HFF-Myc (cell line): ENCODE measurements around the gene POMGNT1.

Experiments used
- DNase-seq: peaks from one replicate; pipeline ENCODE4 v3.0.0-alpha.2; 2011; ENCODE audit warnings: low read depth; ENCODE audit errors: extremely low read depth
- H3K4me3 ChIP-seq: replicated peaks from 2 replicates; pipeline ENCODE4 v1.5.1; 2011; ENCODE audit warnings: low read depth, mild to moderate bottlenecking, control low read depth, low read length
- TF ChIP-seq, protein P1 (sequence below): IDR thresholded peaks from 2 replicates; pipeline ENCODE4 v1.5.1; 2012; ENCODE audit warnings: mild to moderate bottlenecking, low read depth, low read length, control low read depth; ENCODE audit errors: missing control alignments

The POMGNT1 gene

DNA sequence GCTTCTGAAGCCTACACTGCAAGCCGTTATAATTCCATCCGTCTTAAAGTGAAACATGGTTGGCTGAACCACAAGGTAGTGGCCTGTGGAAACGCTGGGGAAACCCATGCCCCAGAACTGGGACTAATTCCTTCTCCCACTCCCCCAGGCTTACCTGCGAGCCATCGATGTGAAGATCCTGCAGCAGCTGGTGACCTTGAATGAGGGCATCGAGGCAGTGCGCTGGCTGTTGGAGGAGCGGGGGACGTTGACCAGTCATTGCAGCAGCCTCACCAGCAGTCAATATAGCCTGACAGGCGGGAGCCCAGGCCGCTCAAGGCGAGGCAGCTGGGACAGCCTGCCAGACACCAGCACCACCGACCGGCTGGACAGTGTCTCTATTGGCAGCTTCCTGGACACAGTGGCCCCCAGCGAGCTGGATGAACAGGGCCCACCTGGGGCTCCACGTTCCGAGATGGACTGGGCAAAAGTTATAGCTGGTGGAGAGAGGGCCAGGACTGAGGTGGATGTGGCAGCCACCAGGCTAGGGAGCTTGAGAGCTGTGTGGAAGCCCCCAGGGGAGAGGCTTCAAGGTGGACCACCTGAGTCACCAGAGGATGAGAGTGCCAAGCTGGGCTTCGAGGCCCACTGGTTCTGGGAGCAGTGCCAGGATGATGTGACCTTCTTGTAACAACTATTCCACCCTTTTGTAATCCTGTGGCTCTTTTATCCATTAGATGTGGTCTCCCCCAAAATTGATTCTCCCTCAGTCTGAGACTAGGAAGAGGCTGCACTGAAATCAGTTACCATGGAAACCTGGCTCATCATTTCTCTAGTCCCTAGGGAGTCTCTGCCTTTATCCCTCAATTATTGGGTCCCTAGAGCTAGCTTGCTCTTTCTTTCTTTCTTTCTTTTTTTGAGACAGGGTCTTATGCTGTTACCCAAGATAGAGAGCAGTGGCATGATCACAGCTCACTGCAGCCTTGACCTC lies 21.6 kb upstream of the POMGNT1 start:
- TF ChIP-seq, protein P1, sequence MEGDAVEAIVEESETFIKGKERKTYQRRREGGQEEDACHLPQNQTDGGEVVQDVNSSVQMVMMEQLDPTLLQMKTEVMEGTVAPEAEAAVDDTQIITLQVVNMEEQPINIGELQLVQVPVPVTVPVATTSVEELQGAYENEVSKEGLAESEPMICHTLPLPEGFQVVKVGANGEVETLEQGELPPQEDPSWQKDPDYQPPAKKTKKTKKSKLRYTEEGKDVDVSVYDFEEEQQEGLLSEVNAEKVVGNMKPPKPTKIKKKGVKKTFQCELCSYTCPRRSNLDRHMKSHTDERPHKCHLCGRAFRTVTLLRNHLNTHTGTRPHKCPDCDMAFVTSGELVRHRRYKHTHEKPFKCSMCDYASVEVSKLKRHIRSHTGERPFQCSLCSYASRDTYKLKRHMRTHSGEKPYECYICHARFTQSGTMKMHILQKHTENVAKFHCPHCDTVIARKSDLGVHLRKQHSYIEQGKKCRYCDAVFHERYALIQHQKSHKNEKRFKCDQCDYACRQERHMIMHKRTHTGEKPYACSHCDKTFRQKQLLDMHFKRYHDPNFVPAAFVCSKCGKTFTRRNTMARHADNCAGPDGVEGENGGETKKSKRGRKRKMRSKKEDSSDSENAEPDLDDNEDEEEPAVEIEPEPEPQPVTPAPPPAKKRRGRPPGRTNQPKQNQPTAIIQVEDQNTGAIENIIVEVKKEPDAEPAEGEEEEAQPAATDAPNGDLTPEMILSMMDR = no peak
- no peak for DNase-seq
- H3K4me3 ChIP-seq = no peak overlapping the region

DNA sequence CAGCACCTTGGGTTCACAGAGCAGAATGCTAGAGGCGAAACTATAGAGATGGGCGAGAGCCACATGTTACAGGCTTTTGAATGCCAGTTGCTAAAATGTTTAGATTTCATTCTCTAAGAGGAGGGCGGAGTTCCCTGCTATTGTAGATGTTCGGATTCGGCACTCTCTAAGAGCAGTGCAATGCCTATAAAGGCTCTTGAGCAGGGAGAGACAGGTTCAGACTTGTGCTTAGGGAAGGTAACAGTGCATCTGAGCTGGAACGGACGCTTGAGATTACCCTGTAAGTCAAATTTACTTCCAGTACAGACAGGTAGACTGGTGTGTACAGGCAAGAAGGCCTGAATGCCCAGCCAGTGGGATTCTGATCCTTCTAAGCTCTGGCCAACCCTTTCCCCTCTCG lies 20.2 kb upstream of the POMGNT1 start:
- no peak for DNase-seq
- TF ChIP-seq, protein P1 = no peak

DNA sequence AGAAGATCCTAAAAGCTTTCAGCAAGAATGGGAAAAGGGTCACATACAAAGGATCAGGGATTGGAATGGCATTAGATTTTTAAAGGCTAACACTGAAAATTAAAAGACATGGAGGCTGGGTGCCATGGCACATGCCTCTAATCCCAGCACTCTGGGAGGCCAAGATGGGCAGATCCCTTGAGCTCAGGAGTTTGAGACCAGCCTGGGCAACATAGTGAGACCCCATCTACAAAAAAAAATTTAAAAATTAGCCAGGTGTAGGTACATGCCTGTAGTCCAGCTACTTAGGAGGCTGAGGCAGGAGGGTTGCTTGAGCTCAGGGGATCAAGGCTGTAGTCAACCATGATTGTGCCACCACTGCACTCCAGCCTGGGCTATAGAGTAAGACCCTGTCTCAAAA lies 17.3 kb upstream of the POMGNT1 start:
- TF ChIP-seq, protein P1 = no peak
- no peak overlapping the region for H3K4me3 ChIP-seq
- DNase-seq = no peak

More for the DNA sequence above, 20.2 kb upstream of the POMGNT1 start:
- no peak overlapping the region for H3K4me3 ChIP-seq

DNA sequence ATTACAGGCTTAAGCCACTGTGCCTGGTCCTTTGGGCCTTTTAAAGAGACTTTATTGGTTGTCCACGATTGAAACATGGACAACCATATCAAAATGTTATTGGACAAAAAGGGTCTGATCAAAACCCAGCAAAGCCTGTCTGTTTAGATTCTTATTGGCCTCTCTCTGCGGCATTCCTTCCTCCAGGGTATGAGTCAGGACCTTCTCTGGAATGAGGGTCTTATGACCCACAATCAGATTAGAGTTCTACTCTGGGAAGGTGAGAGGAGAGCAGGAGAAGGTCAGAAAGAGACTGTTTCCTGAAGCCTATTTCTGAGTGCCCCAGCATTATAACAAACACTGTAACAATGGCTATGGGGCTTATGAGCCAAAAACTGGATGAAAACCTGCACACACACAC lies 12.8 kb upstream of the POMGNT1 start:
- no peak for DNase-seq
- H3K4me3 ChIP-seq = no peak overlapping the region
- TF ChIP-seq, protein P1 = no peak

DNA sequence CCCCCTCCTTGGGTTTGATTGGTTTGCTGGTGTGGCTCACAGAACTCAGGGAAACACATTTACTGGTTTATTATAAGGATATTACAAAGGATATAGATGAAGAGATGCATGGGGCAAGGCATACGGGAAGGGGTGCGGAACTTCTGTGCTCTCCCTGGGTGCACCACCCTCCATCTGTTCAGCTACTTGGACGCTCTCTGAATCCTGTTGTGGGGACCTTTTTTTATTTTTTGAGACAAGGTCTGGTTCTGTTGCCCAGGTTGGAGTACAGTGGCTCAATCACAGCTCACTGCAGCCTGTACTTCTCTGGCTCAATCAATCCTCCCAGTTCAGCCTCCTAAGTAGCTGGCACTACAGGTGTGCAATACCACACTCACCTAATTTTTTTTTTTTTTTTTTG lies 12.3 kb upstream of the POMGNT1 start:
- TF ChIP-seq, protein P1 = no peak
- no peak overlapping the region for H3K4me3 ChIP-seq
- DNase-seq = no peak

DNA sequence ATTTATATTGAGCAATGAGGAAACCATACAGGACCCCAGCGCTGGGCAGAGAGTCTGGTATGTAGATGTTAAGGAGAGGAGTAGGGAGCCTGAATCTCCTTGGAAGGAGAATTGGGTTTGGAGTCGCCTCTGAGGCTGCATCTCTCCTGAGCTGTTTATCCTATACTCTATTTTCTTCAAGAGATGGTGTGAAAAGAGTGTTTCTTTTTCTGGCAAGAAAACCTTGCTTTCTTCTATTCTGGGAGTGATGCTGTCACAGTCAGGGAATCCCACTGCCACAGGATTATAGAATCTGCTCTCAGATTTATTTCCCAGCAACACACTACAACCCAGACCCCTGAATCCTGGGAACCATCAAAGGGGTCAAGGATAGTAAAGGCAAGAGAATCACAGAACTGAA lies 8.2 kb upstream of the POMGNT1 start:
- TF ChIP-seq, protein P1 = no peak
- no peak overlapping the region for H3K4me3 ChIP-seq
- no peak for DNase-seq

DNA sequence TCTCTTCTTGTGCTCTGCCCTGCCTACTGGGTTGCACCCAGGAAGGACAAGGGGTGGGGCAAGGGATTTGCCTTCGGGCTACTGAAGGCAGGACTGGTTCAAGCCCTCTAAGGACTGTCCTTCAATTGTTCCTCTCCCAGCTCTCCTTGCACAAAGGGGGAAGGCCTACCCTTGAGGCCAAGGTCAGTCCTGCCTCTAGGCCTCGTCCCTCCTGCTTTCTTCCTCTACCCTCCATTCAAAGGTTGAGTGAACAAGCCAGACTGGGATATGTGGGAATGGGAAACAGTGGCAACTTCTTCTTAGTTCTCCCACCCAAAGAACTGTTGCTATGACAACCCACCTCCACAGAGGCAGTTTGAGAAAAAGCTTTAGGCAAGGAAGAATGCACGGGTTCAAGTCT lies 7.6 kb upstream of the POMGNT1 start:
- TF ChIP-seq, protein P1 = no peak
- DNase-seq = no peak
- no peak overlapping the region for H3K4me3 ChIP-seq
